HG03442 (cell line): ENCODE measurements around the gene DNAJB5.
"Not testable (repeated sequence)": the region's sequence is repeated elsewhere in the genome, so short reads cannot be mapped to it uniquely, and the experiment has no call there.

ENCODE experiments used
- ATAC-seq: cut with Tn5 transposase; IDR thresholded peaks from one replicate; pipeline ENCODE4 v1.9.1; 2021; ENCODE audit warnings: mild to moderate bottlenecking, moderate library complexity; ENCODE audit not compliant: unreplicated experiment

The DNAJB5 gene

DNA sequence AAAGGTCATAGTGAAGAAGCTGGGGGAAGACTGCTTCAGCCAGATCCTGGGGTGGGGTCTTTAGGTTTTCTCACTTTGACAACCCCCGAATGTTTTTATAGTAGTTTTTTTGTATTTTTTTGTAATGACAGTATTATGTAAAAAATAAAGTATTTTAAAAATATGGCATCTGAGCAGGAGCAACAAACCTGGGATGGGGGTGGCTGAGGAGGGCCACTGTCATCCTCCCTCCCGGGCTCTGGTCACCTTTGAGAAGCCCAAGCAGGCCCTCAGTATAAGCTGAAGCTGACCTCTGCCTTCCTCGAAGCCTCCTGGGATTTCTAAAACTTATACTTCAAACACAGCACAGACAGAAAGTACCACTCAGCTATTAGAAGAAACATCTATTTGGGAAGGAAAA, 8.7 kb downstream of the DNAJB5 start:
- no peak for ATAC-seq

DNA sequence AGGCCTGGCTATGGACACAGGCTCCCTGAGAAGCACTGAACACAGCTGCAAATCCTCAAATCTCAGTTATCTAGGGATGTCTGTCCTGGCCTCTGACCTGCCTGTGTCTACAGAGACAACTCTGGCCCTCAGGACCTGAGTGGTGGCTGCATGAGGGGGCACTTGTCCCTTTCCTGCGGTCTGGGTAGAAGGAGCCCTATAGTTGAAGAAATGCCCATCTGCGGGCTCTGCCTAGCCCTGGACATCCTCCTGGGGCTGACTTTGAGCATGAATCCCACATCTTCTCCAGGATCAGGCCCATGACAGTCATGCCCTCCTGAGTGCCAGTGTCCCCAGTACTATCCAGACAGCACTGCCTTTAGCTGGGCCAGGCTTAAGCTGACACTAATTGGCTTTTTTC, 10.0 kb downstream of the DNAJB5 start:
- ATAC-seq: no peak

DNA sequence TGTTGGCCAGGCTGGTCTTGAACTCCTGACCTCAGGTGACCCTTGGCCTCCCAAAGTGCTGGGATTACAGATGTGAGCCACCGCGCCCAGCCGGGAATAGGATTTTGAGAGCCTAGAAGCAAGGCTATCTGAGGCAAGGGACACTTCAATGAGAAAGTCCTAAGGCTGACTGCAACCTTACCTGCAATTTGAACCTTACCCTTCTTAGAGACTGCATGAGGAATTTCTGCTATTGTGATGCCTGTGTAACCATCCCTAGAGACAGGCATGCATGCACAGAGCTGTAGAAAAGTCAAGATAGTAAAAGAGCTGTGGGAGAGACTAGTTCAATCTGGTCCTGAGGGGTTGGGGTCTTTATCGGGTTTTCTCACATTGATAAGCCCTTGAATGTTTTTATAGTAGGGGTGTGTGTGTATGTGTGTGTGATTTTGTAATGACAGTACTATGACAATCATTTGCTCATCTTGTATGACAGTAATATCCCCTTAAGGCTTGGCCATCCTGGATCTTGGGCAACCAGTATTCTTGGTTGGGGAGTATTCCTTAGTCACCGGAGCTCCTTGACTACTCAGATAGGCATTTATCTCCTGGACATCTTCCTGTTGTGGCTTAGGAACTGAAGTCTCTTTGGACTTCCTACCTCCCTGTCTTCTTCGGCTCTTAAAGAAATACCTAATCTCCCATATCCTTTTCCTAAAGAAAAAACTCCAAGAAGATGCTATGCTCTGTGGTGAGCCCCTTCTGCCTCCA, 11.2 kb downstream of the DNAJB5 start:
- ATAC-seq: no peak

DNA sequence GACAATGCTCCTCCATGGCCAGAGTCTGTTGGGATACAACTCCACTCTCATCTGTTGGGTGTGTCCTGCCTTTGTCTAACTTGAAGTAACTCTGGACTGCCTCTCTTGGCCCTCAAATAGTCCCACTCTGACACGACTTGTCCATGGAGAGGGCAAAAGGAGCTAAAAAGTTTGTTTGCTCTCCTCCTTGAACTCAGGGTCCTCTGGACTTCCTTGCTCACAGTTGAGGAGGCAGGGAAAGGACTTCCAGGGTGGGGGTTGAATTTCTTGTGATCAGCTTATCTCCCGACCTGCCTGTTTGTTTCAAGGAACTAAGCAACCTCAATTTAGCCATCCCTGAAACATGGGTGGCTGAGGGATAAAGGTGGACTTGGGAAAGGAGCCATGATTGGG, 11.7 kb downstream of the DNAJB5 start:
- ATAC-seq: no peak

DNA sequence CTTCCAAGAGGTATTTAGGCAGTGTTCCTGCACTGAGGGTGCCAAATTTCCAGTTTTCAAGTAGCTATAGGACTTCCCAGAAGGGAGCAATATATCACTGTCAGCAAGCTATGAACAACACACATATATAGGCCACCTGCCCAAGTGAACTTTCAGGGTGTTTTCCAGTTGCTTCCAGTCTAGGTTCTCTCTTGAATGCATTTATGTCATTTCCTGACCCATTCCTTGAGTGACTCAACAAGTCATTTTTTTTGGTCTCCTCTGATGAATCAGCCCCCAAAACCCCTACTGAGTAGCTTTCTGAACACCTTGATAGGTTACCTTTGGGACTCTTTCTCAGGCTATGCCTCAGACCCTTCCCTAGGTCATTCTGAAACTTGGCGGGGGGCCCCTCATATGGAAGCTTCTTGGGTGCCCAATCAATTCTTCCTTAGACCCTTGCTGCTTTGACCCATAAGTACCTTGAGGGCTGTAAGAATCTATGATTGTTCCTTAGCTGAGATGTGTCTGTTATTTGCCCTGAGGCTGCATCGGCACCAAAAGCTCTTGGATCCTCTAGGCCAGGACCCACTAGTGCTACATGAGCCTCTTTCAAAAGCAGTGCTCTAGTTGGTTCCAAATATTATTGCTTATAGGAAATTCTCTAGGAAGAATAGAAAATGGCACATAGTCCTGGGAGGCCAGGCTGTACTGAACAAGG, 12.4 kb downstream of the DNAJB5 start:
- no peak for ATAC-seq

DNA sequence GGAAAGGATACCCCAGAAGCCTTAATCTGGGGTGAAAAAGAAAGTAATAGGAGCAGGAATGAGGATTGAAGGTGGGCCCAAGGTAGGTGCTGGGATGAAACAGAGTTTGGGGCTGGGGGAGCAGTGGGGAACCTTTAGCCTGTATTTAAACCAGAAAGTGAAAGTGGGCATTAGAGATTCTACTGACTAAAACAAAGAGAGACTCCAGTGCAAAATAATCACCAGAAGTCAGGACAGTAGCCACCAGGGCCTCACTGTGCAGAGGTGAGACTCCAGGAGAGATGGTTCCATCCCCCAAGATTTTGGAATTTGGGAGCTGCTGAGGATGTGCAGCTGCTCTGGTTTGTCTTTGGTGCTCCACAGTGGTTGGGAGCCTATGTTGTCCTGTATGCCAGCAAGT, 13.1 kb downstream of the DNAJB5 start:
- no peak for ATAC-seq

DNA sequence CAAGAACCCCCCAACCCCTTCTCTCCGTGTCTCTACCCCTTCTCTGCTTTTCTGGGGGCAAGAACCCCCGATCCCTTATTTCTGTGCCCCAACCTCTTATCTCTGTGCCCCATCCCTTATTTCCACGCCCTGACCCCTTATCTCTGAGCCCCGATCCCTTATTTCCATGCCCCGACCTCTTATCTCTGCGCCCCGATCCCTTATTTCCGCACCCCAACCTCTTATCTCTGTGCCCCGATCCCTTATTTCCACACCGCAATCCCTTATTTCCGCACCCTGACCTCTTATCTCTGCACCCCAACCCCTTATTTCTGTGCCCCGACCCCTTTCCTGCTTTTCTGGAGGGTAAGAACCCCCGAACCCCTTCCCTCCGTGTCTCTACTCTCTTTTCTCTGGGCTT, 14.8 kb downstream of the DNAJB5 start:
- not testable (repeated sequence) for ATAC-seq

DNA sequence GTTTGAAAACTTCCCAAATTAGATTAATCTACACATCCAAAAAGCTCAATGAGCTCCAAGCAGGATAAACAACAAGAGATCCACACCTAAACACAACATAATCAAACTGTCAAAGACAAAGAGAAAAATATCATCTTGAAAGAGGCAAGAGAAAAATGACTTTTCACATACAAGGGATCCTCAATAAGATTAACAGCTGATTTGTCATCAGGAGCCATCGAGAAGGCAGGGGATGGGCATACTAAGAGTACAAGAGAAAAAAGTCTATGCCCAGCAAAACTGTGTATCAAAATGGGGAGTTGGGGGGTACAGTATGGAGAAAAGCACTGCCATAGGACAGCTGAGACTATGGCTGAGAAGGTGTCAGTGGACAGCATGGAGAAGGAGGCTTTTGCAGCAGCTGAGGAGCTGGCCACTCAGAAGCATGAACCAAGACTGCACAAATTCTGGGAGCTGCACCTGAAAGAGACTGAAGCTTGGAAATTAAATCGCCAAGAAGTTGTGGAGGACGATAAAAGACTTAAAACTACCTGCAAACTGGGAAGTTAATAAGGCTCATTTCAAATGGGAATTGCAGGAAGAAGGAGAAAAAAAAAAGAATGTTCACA, 20.9 kb downstream of the DNAJB5 start:
- no peak for ATAC-seq

DNA sequence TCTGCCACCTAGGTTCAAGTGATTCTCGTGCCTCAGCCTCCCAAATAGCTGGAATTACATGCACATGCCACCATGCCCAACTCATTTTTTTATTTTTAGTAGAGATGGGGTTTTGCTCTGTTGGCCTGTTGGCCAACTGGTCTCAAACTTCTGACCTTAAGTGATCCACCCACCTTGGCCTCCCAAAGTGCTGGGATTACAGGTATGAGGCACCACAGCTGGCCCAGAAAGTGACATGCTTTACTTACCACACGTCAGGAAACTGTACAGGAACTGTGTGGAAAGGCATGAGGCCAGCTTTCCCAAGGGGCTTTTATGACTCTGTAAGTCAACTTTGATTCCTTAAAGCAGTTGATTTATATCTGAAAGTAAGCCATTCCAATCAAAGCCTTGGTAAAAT, 25.0 kb downstream of the DNAJB5 start:
- ATAC-seq: no peak

DNA sequence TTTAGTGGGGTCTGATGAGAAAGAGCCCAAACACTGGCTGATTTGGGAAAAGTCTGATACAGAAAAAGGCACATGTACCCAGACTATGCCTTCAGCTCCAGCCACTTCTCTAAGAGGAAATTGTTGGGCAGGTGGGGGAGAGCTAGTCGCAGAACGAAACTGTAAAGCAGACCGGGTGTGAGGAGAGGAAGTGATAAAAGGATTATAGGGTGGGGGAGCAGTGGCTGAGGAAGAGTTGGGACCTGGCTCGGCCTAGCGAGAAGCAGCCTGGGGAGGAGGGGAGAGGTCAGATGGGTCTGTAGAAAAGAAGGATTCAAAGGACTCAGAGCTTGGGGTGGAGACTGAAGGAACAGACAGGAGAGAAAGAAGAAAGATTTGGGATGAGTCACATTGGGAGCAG, 33.9 kb downstream of the DNAJB5 start:
- not testable (repeated sequence) for ATAC-seq

DNA sequence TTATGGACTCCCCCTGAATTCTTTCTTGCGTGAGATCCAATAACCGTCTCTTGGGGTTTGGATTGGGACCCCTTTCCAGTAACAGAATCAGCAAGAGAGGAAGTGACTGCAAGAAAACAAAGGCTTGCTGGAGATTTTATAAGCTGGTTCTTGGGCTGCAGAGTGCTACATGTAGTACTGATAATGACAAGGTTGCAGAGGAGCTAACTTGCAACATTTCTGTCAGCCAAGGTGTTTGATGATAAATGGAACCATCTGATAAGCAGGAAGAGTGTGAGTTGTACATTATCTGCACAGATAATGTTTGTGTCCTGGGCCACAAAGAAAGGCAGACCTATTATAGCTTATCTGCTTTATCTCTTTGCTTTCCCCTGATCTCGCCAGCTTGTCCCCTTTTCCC, 37.1 kb downstream of the DNAJB5 start:
- no peak for ATAC-seq

DNA sequence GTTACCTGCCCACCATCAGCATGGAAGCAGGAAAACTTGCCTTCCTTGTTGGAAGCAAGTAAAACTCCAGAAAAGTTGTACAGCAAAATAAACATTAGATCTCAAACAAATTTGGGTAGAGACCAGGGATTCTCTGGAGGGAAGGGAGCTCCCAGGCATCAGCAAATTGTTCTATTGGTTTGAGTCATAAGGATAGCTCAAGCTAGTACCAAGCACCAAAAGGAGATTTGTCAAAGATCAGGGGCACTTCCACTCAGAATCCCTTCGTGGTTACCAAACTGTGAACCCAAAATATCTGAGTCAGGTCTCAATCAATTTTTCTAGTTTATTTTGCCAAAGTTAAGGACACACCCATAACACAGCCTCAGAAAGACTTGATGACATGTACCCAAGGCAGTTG, 37.8 kb downstream of the DNAJB5 start:
- no peak for ATAC-seq

DNA sequence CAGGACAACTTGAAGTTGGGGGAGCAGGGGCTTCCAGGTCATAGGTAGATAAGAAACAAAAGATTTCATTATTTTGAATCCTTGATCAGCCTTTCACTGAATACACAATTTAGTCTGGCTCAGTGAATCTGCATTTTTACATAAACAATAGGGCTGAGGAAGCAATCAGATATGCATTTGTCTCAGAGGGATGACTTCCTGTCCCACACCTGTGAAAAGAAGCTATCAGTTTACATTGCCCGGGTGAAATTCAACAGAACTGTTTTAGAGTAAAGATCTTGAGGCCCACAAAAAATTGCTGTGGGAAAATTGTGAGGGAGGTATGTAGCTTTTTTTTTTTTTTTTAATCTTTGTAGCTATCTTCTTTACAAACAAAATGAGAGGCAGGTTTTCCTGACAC, 38.3 kb downstream of the DNAJB5 start:
- no peak for ATAC-seq

DNA sequence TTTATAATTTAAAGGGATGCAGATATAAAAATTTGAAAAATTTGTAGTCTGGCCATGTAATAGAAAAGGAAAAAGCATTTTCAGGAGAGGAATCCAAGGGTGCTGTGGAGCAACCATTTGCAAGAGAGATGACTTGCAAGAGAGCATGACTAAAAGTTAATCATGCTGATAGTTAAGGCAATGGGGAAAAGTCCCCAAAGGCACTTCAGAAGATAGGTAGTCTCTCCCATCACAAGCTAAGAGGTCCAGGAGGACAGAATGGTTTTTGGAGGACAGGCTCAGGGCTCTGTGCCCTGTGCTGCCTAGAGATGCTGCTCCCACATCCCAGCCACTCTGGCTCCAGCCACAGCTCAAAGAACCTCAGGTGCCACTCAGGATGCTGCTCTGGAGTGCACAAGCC, 38.8 kb downstream of the DNAJB5 start:
- ATAC-seq: no peak

DNA sequence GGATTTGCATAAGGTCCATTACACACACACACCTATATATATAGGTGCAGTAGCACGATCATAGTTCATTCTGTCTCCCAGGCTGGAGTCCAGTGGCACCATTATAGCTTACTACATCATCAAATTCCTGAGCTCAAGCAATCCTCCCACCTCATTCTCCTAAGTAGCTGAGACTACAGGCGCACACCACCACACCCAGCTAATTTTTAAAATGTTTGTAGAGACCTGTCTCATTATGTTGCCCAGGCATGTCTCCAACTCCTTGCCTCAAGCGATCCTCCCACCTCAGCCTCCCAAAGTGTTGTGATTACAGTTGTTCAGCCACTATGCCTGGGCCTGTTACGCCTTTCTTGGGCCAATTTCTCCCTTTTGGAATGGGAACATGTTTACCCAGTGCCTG, 39.7 kb downstream of the DNAJB5 start:
- no peak for ATAC-seq

DNA sequence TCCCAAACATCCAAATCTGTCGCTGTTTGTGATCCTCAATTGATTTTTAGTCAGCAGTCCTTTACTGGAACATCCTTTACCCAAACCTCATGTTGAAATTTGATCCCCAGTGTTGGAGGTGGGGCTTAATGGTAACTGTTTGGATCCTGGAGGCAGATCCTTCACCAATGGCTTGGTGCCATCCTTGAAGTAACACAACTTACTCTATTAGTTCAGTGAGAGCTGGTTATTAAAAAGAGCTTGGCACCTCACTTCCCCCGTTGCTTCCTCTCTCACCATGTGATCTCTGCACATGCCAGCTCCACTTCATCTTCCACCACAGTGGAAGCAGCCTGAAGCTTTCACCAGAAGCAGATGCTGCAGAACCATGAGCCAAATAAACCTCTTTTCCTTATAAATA, 40.3 kb downstream of the DNAJB5 start:
- ATAC-seq: no peak

DNA sequence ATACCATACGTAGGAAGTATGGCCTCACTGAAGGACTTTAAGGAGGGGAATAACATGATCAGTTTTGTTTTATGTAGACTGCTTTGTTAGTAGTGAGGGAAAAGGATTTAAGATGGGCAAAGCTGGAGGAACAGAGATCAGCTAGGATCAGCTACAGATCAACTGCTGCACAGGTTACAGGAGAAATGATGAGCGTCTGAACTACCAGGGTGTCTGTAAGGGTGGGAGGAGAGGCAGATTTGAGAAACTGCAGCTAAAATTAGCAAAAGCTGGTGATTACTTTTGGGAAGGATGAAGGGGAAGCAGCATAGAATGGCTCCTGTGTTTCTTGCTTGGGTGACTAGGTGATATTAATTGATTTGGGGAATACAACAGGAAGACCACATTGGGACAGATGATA, 43.6 kb downstream of the DNAJB5 start:
- no peak for ATAC-seq

DNA sequence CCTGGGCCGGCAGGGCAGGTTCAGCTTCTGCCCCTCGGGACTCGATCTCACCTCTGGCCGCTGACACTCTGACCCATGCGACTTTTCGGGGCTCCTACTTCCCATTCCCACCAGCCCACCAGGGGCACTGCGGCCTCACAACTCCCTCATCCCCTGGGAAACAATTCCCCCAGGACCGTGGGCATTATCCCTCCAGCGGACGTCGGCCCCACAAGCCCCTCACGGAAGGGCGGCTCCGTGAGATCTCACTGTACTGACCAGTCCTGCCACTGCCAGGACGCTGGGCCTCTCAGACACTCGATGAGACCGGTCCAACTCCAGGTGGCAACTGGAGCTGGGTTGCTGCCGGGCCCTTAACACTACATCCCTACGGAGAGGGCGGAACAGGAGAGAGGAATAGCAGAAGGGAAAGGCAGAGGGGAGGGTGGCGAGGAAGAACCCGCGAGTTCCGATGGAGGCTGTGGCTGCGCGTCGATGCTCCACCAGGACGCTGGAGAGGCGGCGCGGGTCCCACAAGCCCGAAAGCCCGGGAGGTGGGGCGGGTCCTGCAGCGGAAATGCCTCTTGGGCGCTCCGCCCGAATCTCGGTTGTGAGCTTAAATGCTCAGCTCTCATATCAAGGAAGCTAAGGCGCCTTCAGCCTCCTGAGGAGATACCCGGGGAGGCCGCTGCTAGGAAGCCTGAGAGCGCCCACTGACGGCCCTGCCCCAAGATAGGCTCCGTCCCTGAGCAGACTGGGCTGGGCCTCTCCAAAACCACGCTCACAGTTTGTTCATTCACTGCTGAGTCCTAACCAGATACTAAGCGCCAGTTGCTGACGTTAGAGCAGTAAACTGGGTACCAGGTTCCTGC, 46.5 kb downstream of the DNAJB5 start:
- no peak for ATAC-seq

DNA sequence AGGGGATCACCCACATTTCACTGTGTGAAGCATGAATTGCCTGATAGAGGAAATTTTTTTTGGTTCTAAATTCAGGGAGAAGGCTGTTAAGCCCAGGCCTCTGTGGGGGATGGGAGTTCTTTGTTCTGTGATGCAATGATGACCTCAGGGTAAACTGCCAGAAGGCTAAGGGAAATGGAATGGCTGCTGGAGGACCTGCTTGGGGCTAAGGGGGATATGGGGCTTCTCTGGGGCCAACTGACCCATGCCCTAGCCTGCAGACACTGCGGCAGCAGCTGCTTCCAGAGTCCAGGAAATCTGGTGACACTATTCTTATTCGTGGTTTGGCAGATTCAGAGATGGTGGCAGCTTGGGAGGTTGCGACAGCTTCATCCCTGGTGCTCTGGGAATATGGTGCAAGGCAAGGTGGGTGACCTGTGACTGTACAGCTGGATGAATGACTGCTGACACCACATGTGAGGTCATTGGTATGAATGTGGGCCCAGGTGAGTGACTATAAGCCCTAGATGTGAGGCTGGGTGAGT, 52.6 kb downstream of the DNAJB5 start:
- ATAC-seq: no peak

DNA sequence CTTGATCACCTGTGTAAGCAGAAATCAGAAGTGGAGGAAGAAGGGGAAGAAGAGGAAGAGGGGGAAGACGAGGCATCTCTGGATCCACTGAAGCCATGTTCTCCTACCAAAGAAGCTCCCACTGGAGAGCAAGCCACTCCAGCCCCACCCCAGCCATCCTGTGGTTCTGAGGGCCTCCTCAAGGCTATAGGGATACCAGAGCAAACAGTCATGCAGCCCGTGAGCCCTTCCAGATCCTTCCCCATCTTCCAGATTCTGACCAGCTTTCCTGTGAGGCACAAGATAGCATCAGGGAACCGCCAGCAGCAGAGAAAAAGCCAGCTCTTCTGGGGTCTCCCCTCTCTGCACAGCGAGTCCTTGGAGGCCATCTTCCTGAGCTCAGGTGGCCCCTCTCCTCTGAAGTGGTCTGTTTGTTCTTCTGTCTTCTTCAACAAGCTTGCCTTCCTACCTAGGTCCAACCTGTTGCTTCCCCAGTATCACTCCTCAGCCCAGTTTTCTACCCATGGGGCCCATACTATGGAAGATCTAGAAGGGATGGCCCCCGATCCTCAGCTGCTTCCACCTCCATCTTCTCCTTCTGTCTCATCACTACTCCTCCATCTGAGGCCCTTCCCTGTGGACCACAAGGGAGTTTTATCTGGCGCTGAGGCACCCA, 53.5 kb downstream of the DNAJB5 start:
- ATAC-seq: no peak

DNA sequence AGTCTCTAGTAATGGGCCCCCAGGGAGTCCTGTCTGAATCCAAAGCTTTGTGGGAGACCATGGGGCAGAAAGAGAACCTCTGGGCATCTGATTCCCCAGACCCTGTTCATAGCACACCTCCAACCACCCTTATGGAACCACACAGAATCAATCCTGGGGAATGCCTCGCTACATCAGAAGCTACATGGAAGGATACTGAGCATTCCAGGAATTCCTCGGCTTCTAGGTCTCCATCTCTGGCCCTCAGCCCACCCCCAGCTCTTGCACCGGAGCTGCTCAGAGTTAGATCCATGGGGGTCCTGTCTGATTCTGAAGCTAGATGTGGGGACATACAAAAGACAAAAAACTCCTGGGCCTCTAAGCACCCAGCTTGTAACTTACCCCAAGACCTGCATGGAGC, 54.5 kb downstream of the DNAJB5 start:
- ATAC-seq: no peak
